Ovary (tissue), 9 donors: ENCODE results near the gene SNX32. TPM values are rescaled to one million over a fixed set of nuclear protein-coding genes. Genes with fewer than 3 reads are reported as not detected.

Source experiments
- DNase-seq, 5 donors: peaks; one replicate each; pipeline ENCODE4 v3.0.0-alpha.2; 2019 to 2020
- H3K27ac ChIP-seq, 2 donors: fragments of 200-600 bp; one replicate each; pipeline versions ENCODE4 v1.5.1 to v1.8.0; 2019 to 2022
- H3K27me3 ChIP-seq: fragments of 200-600 bp; one replicate; pipeline ENCODE4 v1.8.0; 2022
- H3K36me3 ChIP-seq: fragments of 200-600 bp; sonication (generic); one replicate; pipeline ENCODE4 v1.5.1; 2019
- H3K4me1 ChIP-seq: one replicate; pipeline ENCODE4 v1.8.1; 2013; ENCODE audit warnings: mild to moderate bottlenecking, moderate library complexity; ENCODE audit not compliant: insufficient read depth
- H3K4me3 ChIP-seq: fragments of 200-600 bp; sonication (generic); one replicate; pipeline ENCODE4 v1.5.1; 2017
- H3K9me3 ChIP-seq, 2 donors: fragments of 200-600 bp in 1 of 2; sonication (generic) in 1 of 2; one replicate each; pipeline versions ENCODE4 v1.5.1 to v1.8.1; 2013 to 2019; ENCODE audit warnings: mild to moderate bottlenecking in 1 of 2, moderate library complexity in 1 of 2
- EP300 ChIP-seq: sonication (generic); formaldehyde crosslinking; IDR thresholded peaks from one replicate; pipeline ENCODE4 v1.6.1; 2017; ENCODE audit warnings: antibody characterized with exemption
- POLR2A ChIP-seq: fragments of 450-650 bp; IDR thresholded peaks from one replicate; pipeline ENCODE4 v1.6.1; 2017; ENCODE audit warnings: antibody characterized with exemption, mild to moderate bottlenecking, moderate library complexity
- WGBS, 3 donors: extraction: QIAGEN DNeasy Blood & Tissue Kit in 1 of 3; methylation state at CpG; one replicate each; pipeline versions ENCODE4 v1.1.5 to v1.1.7; 2013 to 2017; 5-methylcytosine and 5-hydroxymethylcytosine counted together
- intact Hi-C, 4 donors: fragments of 100-400 bp; cut with DNase I; formaldehyde crosslinking; loops; one replicate each; pipeline versions ENCODE4 v1.11.0 to v1.15.1; 2022 to 2023
- polyA plus RNA-seq, 2 donors: library from polyadenylated mRNA; stranded (reverse); fragments of 200-250 nt in 1 of 2; fragments of 350-450 nt in 1 of 2; fragmentation: Illumina TruSeq in 1 of 2; extraction: RNeasy Lipid Tissue Mini Kit (QIAGEN cat#74804) in 1 of 2; gene quantifications; one replicate each; pipeline ENCODE4 v1.2.3, GENCODE V29; 2013 to 2014
- total RNA-seq, 7 donors: library from RNA; depleted of rRNA in 2 of 7; stranded (reverse); fragments of >200 nt in 2 of 7; fragmentation: NEBNext Ultra II Directional in 3 of 7; extraction: Animal tissue kit (Norgen Biotek cat#: 25700) in 3 of 7; gene quantifications; one replicate each; pipeline versions ENCODE4 v1.1.0 to v1.2.4, GENCODE V29; 2016 to 2023
- TF ChIP-seq, protein P1 (sequence below), 3 donors: fragments of 450-650 bp in 2 of 3; fragments of 200-600 bp in 1 of 3; IDR thresholded peaks; one replicate each; pipeline versions ENCODE4 v1.5.1 to v1.8.0; 2016 to 2022; ENCODE audit warnings: antibody characterized with exemption in 3 of 3, mild to moderate bottlenecking in 1 of 3
- donor health status: DM: no; HTN: no; CAD: no; lungs with moderate emphysema.
- donor health status: DM: no; HTN: no; CAD: no.
- donor health status: Bipolar disorder and iron deficiency.
- donor health status: DM: yes; HTN: yes; CAD: no.
- donor health status: DM: no; HTN: no; CAD: no.
- donor health status: DM: yes; HTN: yes; CAD: no.

Gene SNX32
- total and polyA plus RNA-seq, 9 donors: 0.40 to 3.0 (median 1.3) TPM; not detected in 1

GRCh38 chr11:65871811-65872548, 38.2 kb downstream of the SNX32 start:
- Histone ChIP-seq H3K4me3 (peak overlapping the region; percentile 63), H3K27me3 (no peaks in the 10 kb centered on the region), H3K4me1 (peaks cover 4% of the 10 kb centered on the region), H3K27ac (peak overlapping the region; percentile 85 to 96), H3K36me3 (no peaks in the 10 kb centered on the region), H3K9me3 (no peaks in the 10 kb centered on the region)
- WGBS, 3 donors: 3 to 6% (median 5%) methylated on average over 23 to 26 of the region's 26 CpGs
- peak in 4 of 5 donors; percentile 43 to 67 (median 57) for DNase-seq
- intact Hi-C loops: no loop called here
- TF ChIP-seq POLR2A: no peak
- TF ChIP-seq, protein P1, sequence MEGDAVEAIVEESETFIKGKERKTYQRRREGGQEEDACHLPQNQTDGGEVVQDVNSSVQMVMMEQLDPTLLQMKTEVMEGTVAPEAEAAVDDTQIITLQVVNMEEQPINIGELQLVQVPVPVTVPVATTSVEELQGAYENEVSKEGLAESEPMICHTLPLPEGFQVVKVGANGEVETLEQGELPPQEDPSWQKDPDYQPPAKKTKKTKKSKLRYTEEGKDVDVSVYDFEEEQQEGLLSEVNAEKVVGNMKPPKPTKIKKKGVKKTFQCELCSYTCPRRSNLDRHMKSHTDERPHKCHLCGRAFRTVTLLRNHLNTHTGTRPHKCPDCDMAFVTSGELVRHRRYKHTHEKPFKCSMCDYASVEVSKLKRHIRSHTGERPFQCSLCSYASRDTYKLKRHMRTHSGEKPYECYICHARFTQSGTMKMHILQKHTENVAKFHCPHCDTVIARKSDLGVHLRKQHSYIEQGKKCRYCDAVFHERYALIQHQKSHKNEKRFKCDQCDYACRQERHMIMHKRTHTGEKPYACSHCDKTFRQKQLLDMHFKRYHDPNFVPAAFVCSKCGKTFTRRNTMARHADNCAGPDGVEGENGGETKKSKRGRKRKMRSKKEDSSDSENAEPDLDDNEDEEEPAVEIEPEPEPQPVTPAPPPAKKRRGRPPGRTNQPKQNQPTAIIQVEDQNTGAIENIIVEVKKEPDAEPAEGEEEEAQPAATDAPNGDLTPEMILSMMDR (IDR thresholded peaks at IDR 0.05): no peak
- no peak for TF ChIP-seq EP300

GRCh38 chr11:65872586-65873317, 39.0 kb downstream of the SNX32 start, which contains the start of gene EFEMP2:
Gene EFEMP2 (minus strand): TSS chr11:65872800. CDS start chr11:65872354, 446 bp downstream.
- DNase-seq: peak; percentile 66 to 81 (median 70)
- peaks cover 4% of the 10 kb centered on the region for H3K4me1 ChIP-seq

GRCh38 chr11:65873318-65874156, 39.8 kb downstream of the SNX32 start:
- Histone ChIP-seq H3K27ac (peak overlapping the region; percentile 85 to 96), H3K36me3 (no peaks in the 10 kb centered on the region), H3K4me3 (peak overlapping the region; percentile 63), H3K4me1 (peaks cover 4% of the 10 kb centered on the region), H3K27me3 (no peaks in the 10 kb centered on the region), H3K9me3 (no peaks in the 10 kb centered on the region)
- DNase-seq: peak; percentile 94 to 99 (median 97)
- intact Hi-C loops: no loop called here
- 6 to 9% (median 8%) methylated on average over 46 to 54 of the region's 54 CpGs for WGBS, 3 donors
- TF ChIP-seq POLR2A (peak; percentile 90), EP300 (peak; percentile 68)
- TF ChIP-seq, protein P1 (IDR thresholded peaks at IDR 0.05): no peak

More at GRCh38 chr11:65872586-65873317, 39.0 kb downstream of the SNX32 start, which contains the start of gene EFEMP2:
- WGBS, 3 donors: 0 to 1% (median 0%) methylated on average over 11 to 69 of the region's 69 CpGs
- Histone ChIP-seq H3K27me3 (no peaks in the 10 kb centered on the region), H3K36me3 (no peaks in the 10 kb centered on the region), H3K27ac (peak within 1 kb of the TSS; percentile 85 to 96), H3K4me3 (peak within 1 kb of the TSS; percentile 63), H3K9me3 (no peaks in the 10 kb centered on the region)
- intact Hi-C loops: no loop called here
- peak; percentile 25 for TF ChIP-seq POLR2A
- TF ChIP-seq EP300: no peak
- TF ChIP-seq, protein P1 (IDR thresholded peaks at IDR 0.05): no peak

DNA sequence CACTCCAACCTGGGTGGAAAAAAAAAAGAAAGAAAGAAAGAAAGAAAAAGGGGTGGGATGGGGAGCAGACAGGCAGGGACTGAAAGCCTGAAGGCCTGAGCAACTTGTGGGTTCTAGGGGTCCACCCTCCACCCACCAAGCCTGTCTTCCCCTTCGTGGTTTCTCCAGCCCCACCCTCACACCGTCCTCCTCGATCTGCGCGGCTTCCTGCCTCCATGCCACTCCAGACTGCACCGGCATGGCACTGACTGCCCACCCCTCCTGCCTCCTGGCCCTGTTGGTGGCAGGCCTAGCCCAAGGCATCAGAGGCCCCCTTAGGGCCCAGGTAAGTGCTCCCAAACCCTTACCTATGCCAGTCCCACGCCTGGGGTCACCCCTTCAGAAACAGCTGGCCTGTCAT, 45.9 kb downstream of the SNX32 start, which contains the start of gene CTSW:
TSS of gene CTSW (plus strand) at position 221 of the 400 bp plus-strand sequence. CDS start at position 239, 18 bp downstream.
- TF ChIP-seq, protein P1 (IDR thresholded peaks at IDR 0.05): no peak
- no peak for TF ChIP-seq POLR2A
- TF ChIP-seq EP300: no peak
- intact Hi-C loops: loop anchor here (5.0 to 10.0 kb wide), 4 partner anchors 85 to 1235 kb away; partner anchors contain the start of genes KDM2A (in 1 of the 4) and SART1 (in 1 of the 4)
- DNase-seq: peak in 1 of 5 donors; percentile 14
- no peaks in the 10 kb centered on the region for H3K9me3 ChIP-seq
- WGBS, 3 donors: 52 to 68% (median 60%) methylated on average over 7 of the region's 7 CpGs
- H3K4me3 ChIP-seq: no peak within 1 kb of the TSS
- H3K27me3 ChIP-seq: no peaks in the 10 kb centered on the region
- no peak within 1 kb of the TSS for H3K27ac ChIP-seq
- H3K4me1 ChIP-seq: no peaks in the 10 kb centered on the region
- no peaks in the 10 kb centered on the region for H3K36me3 ChIP-seq
